SK-N-SH (cell line): ENCODE data around the gene NFIX. TPM values are rescaled to one million over a fixed set of nuclear protein-coding genes. Genes with fewer than 3 reads are reported as not detected.
"Not testable (repeated sequence)": the region's sequence is repeated elsewhere in the genome, so short reads cannot be mapped to it uniquely, and the experiment has no call there.

Source experiments
- CTCF ChIA-PET: fragments of 300-600, 350-600 bp; formaldehyde crosslinking; extraction: SDS; loops from one replicate; lab custom pipeline; 2021; lab: Yijun Ruan, JAX
- POLR2A ChIA-PET: fragments of 350-600 bp; sonication (Branson Sonifier 250); formaldehyde crosslinking; extraction: SDS; loops from one replicate; lab custom pipeline; 2020; ENCODE audit warnings: antibody characterized with exemption, inconsistent platforms; lab: Yijun Ruan, JAX
- DNase-seq: peaks from one replicate; pipeline ENCODE4 v3.0.0; 2012
- H2AFZ ChIP-seq: fragments of 200-600 bp; sonication (generic); 2 replicates; pipeline ENCODE4 v1.8.1; 2016; ENCODE audit warnings: antibody characterized with exemption, mild to moderate bottlenecking, low read depth
- H3F3A ChIP-seq: fragments of 200-600 bp; sonication (generic); replicated peaks from 2 replicates; pipeline ENCODE3; 2016; ENCODE audit warnings: antibody characterized with exemption, mild to moderate bottlenecking; ENCODE audit not compliant: insufficient read depth
- H3K27ac ChIP-seq, 2 experiments: fragments of 200-500 bp in 1 of 2; fragments of 200-600 bp in 1 of 2; sonication (Bioruptor generic) in 1 of 2; sonication (generic), shearing (Covaris generic) in 1 of 2; 2 replicates each; pipeline versions ENCODE4 v1.5.1 to v1.6.1; 2014 to 2016; ENCODE audit warnings: low read depth in 2 of 2, inconsistent platforms in 1 of 2, low read length in 1 of 2, mild to moderate bottlenecking in 1 of 2, mixed read lengths in 1 of 2
- H3K27me3 ChIP-seq: fragments of 200-600 bp; sonication (generic), shearing (Covaris generic); 2 replicates; pipeline ENCODE4 v1.6.1; 2016; ENCODE audit warnings: mixed run types; ENCODE audit not compliant: insufficient read depth
- H3K36me3 ChIP-seq, 2 experiments: fragments of 200-500 bp in 1 of 2; fragments of 200-600 bp in 1 of 2; sonication (Bioruptor generic) in 1 of 2; sonication (generic) in 1 of 2; replicated peaks in 1 of 2; 2 replicates each; pipeline versions ENCODE3 to v1.5.1; 2014 to 2016; ENCODE audit warnings: low read length in 1 of 2, mild to moderate bottlenecking in 1 of 2; ENCODE audit not compliant: insufficient read depth in 2 of 2, control insufficient read depth in 1 of 2
- H3K4me1 ChIP-seq, 2 experiments: fragments of 200-500 bp in 1 of 2; fragments of 200-600 bp in 1 of 2; sonication (Bioruptor generic) in 1 of 2; sonication (generic), shearing (Covaris generic) in 1 of 2; 2 replicates each; pipeline versions ENCODE4 v1.5.1 to v1.6.1; 2014 to 2016; ENCODE audit warnings: low read depth in 1 of 2, low read length in 1 of 2, mixed run types in 1 of 2; ENCODE audit not compliant: insufficient read depth in 2 of 2, control insufficient read depth in 1 of 2
- H3K4me2 ChIP-seq: fragments of 200-600 bp; sonication (generic), shearing (Covaris generic); 2 replicates; pipeline ENCODE4 v1.6.1; 2017; ENCODE audit warnings: mixed run types
- H3K4me3 ChIP-seq, 2 experiments: fragments of 200-500 bp in 1 of 2; fragments of 200-600 bp in 1 of 2; sonication (Bioruptor generic) in 1 of 2; sonication (generic), shearing (Covaris generic) in 1 of 2; 2 replicates each; pipeline versions ENCODE4 v1.5.1 to v1.8.1; 2014 to 2016; ENCODE audit warnings: low read depth in 2 of 2, inconsistent platforms in 1 of 2, low read length in 1 of 2, mild to moderate bottlenecking in 1 of 2, mixed read lengths in 1 of 2, moderate library complexity in 1 of 2
- H3K79me2 ChIP-seq: fragments of 200-600 bp; sonication (generic); 2 replicates; pipeline ENCODE4 v1.8.1; 2017; ENCODE audit warnings: mild to moderate bottlenecking; ENCODE audit not compliant: insufficient read depth
- H3K9ac ChIP-seq: fragments of 200-600 bp; sonication (generic); 2 replicates; pipeline ENCODE4 v1.6.1; 2017; ENCODE audit warnings: mixed run types
- H3K9me2 ChIP-seq: fragments of 200-600 bp; sonication (generic); 2 replicates; pipeline ENCODE4 v1.6.1; 2017; ENCODE audit warnings: mixed run types
- H3K9me3 ChIP-seq: fragments of 200-600 bp; sonication (generic); 2 replicates; pipeline ENCODE4 v1.6.1; 2017; ENCODE audit warnings: mixed run types, mild to moderate bottlenecking, moderate library complexity
- H4K20me1 ChIP-seq: fragments of 200-600 bp; sonication (generic); 2 replicates; pipeline ENCODE4 v1.6.1; 2017; ENCODE audit warnings: mild to moderate bottlenecking, mixed run types; ENCODE audit not compliant: insufficient read depth
- CHD2 ChIP-seq: fragments of 150-350 bp; IDR thresholded peaks from 2 replicates; pipeline ENCODE4 v1.6.1; 2018; ENCODE audit warnings: low read length; ENCODE audit not compliant: partially characterized antibody
- EP300 ChIP-seq, 2 experiments: IDR thresholded peaks; 2 replicates each; pipeline versions ENCODE4 v1.4.0 to v1.6.1; 2012; ENCODE audit warnings: borderline replicate concordance in 1 of 2, low read depth in 1 of 2, low read length in 1 of 2
- FOSL2 ChIP-seq: IDR thresholded peaks from 2 replicates; pipeline ENCODE4 v1.4.0; 2012; ENCODE audit warnings: low read depth, mild to moderate bottlenecking, moderate library complexity, borderline replicate concordance
- FOXM1 ChIP-seq: IDR thresholded peaks from 2 replicates; pipeline ENCODE4 v1.4.0; 2012; ENCODE audit warnings: low read depth, mild to moderate bottlenecking
- IRF3 ChIP-seq: fragments of 150-350 bp; IDR thresholded peaks from 2 replicates; pipeline ENCODE4 v1.6.1; 2016; ENCODE audit warnings: mild to moderate bottlenecking, low read depth, low read length
- JUND ChIP-seq: IDR thresholded peaks from 2 replicates; pipeline ENCODE4 v1.4.0; 2012
- MXI1 ChIP-seq: IDR thresholded peaks from 2 replicates; pipeline ENCODE4 v1.6.1; 2012; ENCODE audit warnings: mild to moderate bottlenecking, low read depth, low read length, improper control_type of control experiment
- POLR2AphosphoS5 ChIP-seq: IDR thresholded peaks from 2 replicates; pipeline ENCODE4 v1.6.1; 2012; ENCODE audit warnings: low read depth, low read length
- RCOR1 ChIP-seq: fragments of 150-350 bp; IDR thresholded peaks from 2 replicates; pipeline ENCODE4 v1.6.1; 2017; ENCODE audit warnings: antibody characterized with exemption, low read length
- WGBS: methylation state at CpG from one replicate; pipeline ENCODE4 v1.1.6; 2017; ENCODE audit warnings: low lambda C conversion rate; 5-methylcytosine and 5-hydroxymethylcytosine counted together
- polyA plus RNA-seq, 3 experiments: library from polyadenylated mRNA; depleted of rRNA; stranded (reverse); fragments of >200 nt; gene quantifications; 2 replicates each; pipeline ENCODE4 v1.2.3, GENCODE V29; 2012
- TF ChIP-seq, protein P1 (sequence below): IDR thresholded peaks from 2 replicates; pipeline ENCODE4 v1.4.0; 2012; ENCODE audit warnings: low read depth

NFIX gene
- polyA plus RNA-seq, 1 of the 3 experiments (the other 2 are of a cell fraction), result 14.8 TPM

DNA sequence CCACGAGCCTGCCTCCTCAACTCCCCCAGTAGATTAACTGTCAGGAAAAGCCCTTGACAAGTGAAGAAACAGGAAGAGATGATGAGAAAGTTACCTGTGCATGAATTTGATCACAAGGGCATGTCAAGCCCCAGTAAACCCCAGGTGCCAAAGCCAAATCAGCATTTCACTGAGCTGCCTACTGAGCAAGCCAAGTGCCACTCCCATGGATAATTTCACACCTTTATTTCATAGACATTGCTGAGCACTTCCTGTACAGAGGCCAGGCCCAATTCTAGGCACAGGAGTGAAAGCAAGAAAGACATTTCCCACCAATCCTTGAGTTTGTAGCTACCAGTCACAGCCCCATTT lies 40.7 kb upstream of the NFIX start:
- Histone ChIP-seq H4K20me1 (peaks cover 5% of the 10 kb centered on the region; the same call in 1 of the 2 replicates), H2AFZ (no peak overlapping the region), H3K27ac (peak overlapping the region; percentile 93 to 97), H3K79me2 (peaks cover 64% of the 10 kb centered on the region), H3K4me3 (no peak overlapping the region), H3F3A (peaks cover 72% of the 10 kb centered on the region), H3K9ac (no peak overlapping the region), H3K9me3 (no peaks in the 10 kb centered on the region), H3K4me2 (peak overlapping the region; percentile 96), H3K27me3 (no peaks in the 10 kb centered on the region), H3K9me2 (no peaks in the 10 kb centered on the region), H3K36me3 (peaks cover 6 to 30% of the 10 kb centered on the region in 2 experiments), H3K4me1 (peaks cover 32 to 39% of the 10 kb centered on the region in 2 experiments)
- ChIA-PET POLR2A (interaction anchor here (1.1 to 1.5 kb wide), 5 partner anchors 8 to 198 kb away, joined by 3 to 9 read pairs (median 3); partner anchors contain the start of gene CALR), CTCF (interaction anchor here (1.1 to 5.6 kb wide), 6 partner anchors 11 to 140 kb away, joined by 3 to 55 read pairs (median 4); partner anchors contain the start of gene GCDH)
- TF ChIP-seq FOSL2, result no peak
- no peak for TF ChIP-seq POLR2AphosphoS5
- TF ChIP-seq MXI1, result no peak
- TF ChIP-seq JUND, result no peak
- TF ChIP-seq RCOR1, result no peak
- TF ChIP-seq FOXM1, result no peak
- TF ChIP-seq EP300 (IDR thresholded peaks at IDR 0.05; ENCODE audit: borderline replicate concordance in 1 of 2, low read depth in 1 of 2, low read length in 1 of 2), result no peak
- TF ChIP-seq IRF3, result no peak
- TF ChIP-seq, protein P1, sequence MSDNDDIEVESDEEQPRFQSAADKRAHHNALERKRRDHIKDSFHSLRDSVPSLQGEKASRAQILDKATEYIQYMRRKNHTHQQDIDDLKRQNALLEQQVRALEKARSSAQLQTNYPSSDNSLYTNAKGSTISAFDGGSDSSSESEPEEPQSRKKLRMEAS, result no peak
- TF ChIP-seq CHD2, result no peak
- 42% methylated on average over 1 of the region's 1 CpG for WGBS
- DNase-seq, result no peak

GRCh38 chr19:12955575-12955974 lies 39.7 kb upstream of the NFIX start:
- Histone ChIP-seq H3K79me2 (peaks cover 58% of the 10 kb centered on the region), H3F3A (peaks cover 64% of the 10 kb centered on the region), H3K9ac (peak overlapping the region; percentile 89), H3K36me3 (peaks cover 0 to 26% of the 10 kb centered on the region in 2 experiments), H3K27ac (peak overlapping the region in 1 of 2 experiments; percentile 97; a peak in 2 of 4 replicates), H3K4me1 (peaks cover 32 to 39% of the 10 kb centered on the region in 2 experiments), H3K4me3 (peak overlapping the region; percentile 70 to 71), H3K4me2 (peak overlapping the region; percentile 96)
- not testable (repeated sequence) for H2AFZ ChIP-seq, H3K27me3 ChIP-seq, H3K9me2 ChIP-seq, DNase-seq, H4K20me1 ChIP-seq, H3K9me3 ChIP-seq
- ChIA-PET POLR2A (interaction anchor here (1.6 kb wide), 1 partner anchor 10 kb away, joined by 5 read pairs; no protein-coding TSS in a partner anchor), CTCF (interaction anchor here (0.8 to 5.6 kb wide), 5 partner anchors 8 to 139 kb away, joined by 3 to 55 read pairs (median 5); no protein-coding TSS in a partner anchor)
- WGBS, result 89% methylated on average over 9 of the region's 9 CpGs
